NCI-H526 treated with DMSO at 0.1 percent for 48 hours (cell line): ENCODE measurements around the gene RASAL1.

Experiments
- DNase-seq: peaks from one replicate; lab custom pipeline; 2025; lab: John Stamatoyannopoulos, UW

Gene RASAL1

DNA sequence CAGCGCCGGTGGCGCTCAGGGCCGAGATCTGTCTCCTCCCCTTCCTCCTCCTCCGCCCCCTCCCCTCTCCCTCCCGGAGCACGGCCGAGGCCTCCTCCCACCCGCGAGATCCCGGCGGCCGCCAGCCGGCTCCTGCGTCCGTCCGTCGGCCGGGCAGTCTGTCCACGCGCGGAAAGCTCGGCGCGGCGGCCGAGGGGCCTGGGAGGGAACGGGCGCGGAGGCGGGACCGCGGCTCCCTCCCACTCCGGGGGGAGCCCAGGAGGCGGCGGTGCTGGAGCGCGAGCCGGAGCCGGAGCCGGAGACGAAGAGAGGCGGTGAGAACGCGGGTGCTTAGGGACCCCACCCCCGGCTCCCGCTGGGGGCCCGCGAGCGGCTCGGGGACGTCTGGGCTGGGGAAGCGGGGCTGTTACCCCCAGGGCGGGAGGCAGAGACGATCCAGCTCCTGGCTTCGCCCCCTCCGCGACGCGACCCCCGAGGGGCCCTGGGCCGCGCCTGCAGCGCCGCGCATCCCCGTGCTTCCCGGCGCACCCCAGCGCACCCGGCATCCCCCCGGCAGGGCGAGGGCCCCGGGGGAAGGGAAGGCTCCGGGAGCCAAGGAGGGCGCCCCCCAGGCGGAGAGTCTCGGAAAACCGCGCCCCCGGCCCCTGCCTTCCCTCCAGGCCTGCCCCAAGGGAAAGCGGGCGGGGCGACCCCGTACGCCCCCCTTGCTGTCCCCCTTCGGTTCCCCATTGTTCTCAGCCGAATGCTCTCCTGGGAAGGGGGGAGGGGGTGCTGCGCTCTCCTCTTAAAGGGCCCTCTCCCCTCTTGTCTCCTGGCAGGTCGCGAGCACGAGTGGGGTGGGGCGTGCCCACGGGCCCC, 78.7 kb downstream of the RASAL1 start, which contains the start of gene DTX1:
DTX1 (plus strand) TSS at position 100 of the 858 bp plus-strand sequence. CDS start 1,463 bp downstream, outside the sequence.
- no peak for DNase-seq

DNA sequence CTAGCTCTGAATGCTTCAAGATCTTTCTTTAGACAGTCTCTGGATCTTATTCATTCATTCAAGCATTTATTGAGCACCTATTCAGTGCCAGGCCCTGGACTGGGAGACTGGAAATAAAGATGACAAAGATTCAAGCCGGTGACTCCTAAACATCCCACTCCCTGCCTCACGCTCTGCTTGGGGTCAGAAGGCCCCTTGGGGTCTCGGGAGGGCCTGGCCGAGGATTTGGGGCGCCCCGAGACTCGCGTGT, 79.3 kb downstream of the RASAL1 start:
- DNase-seq, result no peak

DNA sequence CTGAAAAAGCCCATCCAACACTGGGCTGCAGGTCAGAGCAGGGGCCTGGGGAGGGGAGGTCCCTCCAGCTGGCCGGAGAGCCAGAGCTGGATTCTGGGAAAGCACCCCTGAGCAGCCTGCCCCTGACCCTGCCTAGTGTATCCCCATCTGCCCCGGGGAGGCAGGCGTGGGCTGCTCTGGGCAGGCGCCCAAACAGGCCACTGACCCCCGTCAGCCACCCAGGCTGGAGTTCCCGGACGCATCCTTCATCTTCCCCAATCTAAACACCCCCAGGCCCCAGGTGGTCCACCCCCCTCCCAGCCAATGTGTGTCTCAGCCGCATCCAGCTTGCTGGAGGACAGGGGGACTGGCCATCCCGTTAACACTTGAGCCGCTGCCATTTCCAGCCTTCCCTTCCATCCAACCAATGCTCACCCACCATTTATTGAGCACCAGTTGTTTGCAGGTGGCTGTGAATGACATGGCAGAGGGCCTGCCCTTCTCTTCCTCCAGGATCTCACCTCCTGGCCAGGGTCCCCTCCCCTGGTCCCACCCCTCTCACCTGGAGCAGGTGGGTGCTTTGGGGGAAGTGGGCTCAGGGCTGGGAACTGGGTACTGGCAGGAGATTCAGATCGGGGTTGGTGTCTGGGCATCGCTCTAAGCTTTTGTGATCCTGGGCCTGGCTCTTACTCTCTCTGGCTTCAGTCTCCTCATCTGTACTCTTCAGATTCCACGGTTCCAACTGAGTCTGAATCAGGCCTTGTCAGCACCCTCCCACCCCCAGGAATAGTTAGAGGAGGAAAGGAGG, 79.8 kb downstream of the RASAL1 start:
- no peak for DNase-seq

DNA sequence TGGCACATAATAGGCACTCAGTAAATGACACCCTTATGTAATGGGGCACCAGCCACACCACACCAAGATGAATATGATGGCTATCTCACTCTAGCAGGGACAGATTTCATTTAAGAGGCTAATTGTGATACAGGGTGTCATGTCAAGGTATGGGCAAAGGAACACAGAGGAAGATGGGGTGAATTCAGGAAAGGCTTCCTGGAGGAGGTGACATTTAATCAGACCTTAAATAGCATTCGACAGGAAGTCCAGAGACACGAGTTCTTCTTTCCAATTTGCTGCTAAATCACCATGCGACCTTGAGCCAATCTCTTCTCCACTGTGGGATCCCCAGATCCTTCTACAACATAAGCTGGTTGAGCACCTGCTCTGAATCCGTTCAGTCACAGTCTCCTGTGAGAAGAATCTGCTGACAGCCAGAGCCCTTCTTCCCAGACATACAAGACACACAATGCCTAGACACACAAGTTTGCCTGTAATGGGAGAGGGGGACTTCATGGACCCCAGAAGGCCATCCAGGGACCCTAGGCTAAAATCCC, 80.5 kb downstream of the RASAL1 start:
- no peak for DNase-seq

DNA sequence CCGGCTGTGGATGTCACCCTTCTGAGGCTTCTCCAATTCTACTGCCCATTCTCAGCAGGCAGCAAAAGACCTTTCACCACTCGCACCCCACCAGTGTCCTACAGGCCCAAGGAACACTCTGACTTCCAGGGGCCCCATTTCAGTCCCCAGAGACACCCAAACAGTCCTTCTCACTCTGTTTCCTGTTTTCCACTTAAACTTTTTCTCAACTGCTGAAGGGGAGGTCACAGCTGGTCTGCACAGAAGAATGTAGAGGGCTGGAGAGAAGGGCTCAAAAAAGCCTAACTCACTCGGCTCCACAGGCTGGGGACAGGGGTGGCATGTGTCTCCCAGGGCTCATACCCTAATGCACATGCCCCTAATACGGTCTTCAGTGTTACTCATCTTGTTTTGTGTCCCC, 83.2 kb downstream of the RASAL1 start:
- no peak for DNase-seq

DNA sequence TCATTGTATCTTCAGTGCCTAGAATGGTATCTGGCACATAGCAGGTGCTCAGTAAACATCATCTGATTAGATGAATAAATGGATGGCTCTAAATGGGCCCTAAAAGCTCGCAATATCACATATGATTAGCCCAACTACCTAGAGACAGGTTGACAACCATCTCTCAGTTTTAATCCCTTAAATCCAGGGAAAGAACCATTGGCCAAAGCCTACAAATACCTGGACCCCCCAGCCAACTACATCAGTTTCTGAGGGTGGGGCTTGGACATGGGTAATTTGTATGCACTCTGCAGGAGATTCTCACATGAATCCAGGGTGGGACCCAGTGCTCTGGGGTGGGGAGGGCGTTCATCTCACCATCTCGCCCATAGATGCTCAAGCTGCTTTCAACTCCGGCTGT, 83.8 kb downstream of the RASAL1 start:
- no peak for DNase-seq

DNA sequence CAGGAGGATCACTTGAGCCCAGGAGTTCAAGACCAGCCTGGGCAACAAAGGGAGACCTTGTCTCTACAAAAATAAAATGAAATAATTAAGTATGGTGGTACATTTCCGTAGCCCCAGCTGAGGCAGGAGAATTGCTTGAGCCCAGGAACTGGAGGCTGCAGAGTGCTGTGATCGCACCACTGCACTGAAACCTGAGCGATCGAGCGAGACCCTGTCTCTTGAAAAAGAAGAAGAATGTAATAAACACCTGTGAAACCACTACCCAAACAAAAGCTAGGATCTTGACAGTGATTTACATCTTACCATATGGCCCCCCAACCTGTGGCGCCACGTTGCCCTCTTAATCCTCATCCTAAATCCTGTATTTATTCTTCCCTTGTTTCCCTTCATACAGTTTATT, 84.8 kb downstream of the RASAL1 start:
- no peak for DNase-seq

DNA sequence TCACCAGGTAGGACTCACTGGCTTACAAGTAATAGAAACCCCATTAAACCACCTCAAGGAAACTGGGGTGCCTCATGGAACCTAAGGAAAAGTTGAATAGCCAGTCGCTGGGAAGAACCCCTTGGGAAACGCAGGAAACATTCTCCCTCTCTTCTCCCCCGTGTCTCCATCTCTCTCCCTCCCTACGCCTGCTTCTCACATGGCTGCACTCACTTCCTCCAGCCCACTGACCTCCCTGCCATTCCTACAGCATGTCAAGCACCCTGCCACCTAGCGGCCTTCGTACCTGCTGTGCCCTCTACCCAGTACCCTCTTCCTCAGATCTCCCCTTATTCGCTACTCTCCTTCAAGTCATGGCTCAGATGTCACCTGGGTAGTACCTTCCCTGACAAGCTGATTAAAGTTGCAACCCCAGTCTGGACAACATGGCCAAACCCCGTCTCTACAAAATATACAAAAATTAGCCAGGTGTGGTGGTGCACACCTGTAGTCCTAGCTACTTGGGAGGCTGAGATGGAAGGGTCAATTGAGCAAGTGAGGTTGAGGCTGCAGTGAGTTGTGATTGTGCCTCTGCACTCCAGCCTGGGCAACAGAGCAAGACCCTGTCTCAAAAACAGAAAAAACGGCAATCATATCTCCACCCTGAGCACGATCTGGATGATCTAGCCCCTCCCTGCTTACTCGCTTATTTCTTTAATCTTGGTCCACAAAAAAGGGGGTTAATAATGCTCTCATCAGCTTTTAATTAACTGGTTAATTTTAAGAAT, 85.4 kb downstream of the RASAL1 start:
- DNase-seq, result peak; percentile 25
